GM21576 (cell line): ENCODE results near the gene HLCS.

ENCODE experiments used
- ATAC-seq: cut with Tn5 transposase; IDR thresholded peaks from one replicate; pipeline ENCODE4 v1.9.1; 2021; ENCODE audit warnings: mild to moderate bottlenecking, moderate library complexity; ENCODE audit not compliant: unreplicated experiment

HLCS gene

DNA sequence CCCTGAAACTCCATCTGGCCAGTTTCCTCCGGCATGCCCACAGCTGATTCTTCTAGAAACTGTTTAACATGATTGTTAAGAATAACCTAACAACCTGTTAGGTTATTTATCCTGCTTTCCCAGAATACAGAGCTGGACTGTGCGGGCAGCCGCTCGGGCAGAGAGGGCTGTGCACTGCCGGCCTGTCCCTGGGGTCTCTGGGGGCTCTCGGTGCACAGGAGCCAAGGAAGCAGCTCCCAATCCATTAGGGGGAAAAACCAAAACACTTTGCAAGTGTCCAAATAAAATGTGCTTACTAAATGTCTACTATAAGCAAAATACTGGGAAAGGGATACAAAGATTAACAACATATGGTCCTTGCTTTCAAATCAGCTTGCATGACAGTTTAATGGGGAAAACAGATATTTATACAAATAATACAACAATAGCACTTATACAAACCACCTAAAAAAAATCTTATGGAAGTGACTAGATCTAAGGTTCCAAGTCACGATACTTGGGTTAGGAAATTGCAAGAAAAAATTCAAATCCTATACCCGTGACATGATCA lies 50.7 kb downstream of the HLCS start:
- ATAC-seq = no peak

DNA sequence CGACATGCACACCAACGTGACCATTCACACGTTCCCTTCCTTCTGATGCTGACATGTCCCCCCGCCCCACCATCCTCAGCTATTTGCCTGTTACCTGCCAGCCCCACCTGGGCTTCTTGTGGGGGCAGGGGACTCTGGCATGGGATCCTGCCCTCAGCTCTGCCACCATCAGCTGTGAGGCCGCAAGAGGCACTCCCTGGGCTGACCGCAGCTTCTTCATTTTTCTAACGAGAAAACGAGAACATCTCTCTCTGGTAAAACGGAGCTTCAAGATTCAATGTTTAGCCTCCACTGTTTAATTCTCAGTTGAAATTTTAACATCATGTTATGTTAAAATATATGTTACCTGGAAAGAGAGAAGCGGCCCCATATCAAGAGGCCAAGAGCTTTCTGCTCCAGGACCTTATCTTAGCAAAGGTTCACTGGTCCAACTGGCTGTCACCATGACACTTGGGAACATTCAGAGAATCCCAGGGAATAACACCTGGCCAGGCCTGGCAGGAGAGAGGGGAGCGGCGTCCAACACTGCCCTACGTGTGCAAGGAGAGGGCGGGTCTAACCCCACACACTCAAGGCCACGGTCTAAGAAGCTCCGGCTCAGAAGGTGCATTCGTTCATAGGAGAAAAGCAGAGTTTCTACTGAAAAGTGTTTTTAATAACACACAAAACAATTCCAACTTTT lies 51.3 kb downstream of the HLCS start:
- ATAC-seq = no peak

DNA sequence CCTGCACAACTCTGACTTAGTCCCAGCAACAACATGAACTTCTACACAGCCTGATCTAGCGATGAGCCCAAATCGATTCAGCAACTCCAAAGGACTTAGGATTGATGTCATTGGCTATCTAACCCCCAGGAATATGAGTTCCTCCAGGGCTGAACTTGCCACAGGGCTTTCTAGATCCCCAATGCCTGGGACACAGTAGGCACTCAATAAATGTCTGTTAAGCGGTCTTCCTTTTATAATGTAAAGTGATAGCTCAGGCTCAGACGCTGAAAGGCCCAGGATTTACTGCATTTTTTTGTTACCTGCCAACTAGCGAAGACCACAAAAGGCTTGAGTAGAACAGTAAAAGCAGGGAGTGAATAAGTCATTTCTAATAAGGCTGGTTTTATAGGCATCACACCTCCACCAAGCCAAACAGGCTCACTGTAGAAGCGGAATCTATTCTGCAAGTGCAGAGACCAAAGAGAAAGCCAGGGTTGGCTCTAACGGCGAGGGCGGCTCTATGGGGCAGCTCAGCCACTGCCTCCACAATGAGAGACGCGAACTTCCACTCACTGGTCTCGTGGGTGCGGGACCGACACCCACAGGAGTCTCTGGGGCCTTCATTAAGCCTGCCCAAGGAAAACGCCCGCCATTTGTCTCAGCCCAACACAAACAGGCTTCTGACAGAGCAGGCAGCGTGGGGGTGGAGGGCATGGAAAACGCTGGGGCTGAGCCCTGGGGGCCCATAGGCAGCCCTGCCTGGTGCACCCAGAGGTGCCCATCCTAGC lies 52.0 kb downstream of the HLCS start:
- no peak for ATAC-seq

DNA sequence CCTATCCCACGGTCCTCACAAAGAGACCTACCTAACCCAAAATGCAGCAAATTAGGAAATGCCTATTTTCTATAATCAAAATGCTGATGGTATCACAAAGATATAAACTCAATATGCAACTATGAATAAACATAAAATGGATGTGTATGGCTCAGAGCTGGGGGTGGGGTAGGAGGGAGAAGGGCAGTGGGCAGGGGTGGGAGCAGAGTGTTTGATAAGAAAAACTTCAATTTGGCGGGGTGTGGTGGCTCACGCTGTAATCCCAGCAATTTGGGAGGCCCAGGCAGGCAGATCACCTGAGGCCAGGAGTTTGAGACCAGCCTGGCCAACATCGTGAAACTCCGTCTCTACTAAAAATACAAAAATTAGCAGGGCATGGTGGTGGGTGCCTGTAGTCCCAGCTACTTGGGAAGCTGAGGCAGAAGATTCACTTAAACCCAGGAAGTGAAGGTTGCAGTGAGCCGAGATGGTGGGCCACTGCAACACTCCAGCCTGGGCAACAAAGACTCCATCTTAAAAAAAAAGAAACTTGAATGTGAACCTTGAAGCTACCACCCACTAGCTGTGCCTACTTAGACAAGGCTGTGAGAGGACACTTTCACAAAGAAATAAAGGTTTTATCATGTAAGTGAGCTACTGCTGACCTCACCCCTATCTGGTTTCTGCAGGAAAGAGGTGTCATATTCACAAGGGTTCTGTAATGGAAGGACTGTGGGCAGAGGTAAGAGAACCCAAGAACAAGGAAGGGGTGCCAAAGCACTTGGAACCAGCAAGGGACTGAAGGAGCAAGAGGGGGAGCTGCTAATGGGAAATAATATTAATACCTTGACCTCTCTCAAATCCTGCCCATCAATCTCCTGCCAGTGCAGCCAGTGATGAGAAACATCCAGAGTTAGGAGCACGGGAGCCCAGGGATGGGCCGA lies 53.0 kb downstream of the HLCS start:
- ATAC-seq = no peak

DNA sequence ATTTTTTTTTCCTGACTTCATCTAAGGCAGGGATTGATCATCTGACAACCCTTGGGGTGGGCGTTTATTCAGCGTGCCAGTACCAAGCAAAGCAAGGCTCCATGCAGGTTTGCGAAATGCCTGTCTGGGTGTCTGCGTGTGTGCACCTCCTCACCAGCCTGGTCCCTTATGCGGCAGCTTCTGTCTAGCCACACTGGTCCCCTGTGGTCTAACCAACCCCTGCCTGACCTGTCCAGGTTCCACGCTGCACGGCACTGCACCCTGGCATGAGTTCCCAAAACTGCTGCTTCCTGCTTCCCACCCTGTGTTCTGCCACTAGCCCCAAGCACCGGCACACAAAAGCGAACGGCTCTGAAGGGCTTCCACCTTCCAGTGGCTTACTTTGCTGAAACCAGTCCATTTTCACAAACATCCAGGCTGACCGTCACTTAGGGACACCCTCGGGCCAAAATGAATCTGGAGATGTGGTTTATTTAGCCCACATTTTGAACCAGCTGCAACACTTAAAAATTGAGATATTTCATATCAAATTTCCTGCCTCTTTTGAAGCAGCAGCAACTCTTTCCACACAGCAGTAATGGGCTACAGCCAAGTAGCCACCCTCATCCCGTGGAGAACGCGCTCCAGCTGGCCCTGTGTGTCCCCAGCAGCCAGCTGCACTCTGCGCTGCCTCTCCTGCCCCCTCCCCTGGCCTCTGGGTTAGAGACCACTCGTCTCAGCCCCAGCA lies 55.7 kb downstream of the HLCS start:
- no peak for ATAC-seq

DNA sequence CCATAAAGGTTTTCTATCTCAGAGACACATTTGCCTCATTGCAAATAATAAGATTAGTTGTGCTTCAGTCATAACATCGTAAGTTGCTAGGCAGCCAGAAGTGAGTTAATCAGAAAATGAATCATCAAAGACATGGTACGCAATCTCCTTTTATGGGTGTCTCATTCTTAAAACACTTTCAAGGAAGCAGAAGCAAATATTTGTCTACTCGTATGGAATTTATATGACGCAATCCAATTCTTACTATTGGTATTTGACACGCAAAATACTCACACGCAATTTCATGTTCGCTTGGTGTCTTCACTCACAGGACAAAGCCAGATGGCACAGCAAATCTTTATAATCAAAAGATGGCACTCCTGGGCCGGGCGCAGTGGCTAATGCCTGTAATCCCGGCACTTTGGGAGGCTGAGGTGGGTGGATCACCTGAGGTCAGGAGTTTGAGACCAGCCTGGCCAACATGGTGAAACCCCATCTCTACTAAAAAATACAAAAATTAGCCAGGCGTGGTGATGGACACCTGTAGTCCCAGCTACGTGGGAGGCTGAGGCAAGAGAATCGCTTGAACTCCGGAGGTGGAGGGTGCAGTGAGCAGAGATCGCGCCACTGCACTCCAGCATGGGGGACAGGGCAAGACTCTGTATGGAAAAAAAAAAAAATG lies 56.4 kb downstream of the HLCS start:
- no peak for ATAC-seq

DNA sequence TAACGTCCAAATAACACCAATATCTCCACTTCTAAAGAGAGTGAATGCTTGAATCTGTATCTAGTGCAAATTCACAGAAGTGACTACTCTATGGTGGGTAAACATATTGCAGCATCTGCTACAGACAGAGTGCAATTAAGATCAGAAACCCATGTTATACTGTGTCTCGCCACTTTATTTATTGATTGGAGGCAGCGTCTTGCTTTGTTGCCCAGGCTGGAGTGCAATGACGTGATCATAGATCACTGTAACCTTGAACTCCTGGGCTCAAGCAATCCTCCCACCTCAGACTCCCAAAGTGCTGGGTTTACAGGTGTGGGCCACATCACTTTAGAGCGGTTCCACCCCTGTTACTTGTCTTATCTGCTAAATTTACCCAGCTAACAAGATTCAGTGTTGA lies 57.0 kb downstream of the HLCS start:
- no peak for ATAC-seq

DNA sequence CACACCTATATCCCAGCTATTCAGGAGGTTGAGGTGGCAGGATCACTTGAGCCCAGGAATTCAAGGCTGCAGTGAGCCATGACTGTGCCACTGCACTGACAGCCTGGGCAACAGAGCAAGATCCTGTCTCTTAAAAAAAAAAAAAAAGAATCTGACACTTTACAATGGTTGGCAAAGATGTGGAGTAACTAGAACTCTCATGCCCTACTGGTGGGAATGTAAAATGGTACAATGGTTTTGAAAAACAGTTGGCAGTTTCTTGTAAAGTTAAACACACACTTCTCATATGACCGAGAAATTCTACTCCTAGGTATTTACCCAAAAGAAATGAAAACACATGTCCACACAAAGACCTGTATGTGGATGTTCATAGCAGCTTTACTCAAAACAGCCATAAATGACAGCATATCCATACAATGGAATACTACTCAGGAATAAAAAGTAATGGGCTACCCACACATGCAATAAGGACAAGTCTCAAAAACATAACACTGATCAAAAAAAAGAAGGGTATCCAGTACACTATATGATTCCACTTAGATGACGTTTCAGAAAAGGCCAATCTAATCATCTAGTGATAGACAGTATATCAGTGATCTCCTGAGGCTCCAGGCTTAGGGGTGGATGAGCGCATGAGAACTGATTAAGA lies 58.1 kb downstream of the HLCS start:
- ATAC-seq = no peak

DNA sequence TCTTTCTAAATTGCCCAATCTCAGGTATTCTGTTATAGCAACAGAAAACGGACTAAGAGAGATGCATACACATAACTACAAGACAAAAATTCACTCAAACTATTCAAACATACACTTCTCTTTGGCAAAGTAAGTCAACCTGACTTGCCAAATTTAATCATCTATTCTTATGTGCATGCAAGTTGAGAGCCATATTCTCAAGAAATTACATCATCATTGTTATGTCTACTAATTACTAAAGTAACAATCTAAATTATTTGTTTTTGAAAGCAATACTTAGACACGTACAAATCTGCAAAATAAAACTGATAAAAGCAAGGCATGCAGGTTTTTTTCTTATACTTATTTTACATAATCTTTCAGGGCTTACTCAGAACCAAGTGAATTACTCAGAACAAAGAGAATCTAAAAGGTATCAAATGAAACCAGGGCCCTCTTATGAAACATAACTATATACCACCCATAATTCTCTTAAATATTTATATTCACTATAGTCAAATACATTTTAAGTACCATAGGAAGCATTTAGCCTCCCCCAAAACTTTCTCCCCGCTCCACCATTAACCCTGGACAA lies 62.3 kb downstream of the HLCS start:
- no peak for ATAC-seq

DNA sequence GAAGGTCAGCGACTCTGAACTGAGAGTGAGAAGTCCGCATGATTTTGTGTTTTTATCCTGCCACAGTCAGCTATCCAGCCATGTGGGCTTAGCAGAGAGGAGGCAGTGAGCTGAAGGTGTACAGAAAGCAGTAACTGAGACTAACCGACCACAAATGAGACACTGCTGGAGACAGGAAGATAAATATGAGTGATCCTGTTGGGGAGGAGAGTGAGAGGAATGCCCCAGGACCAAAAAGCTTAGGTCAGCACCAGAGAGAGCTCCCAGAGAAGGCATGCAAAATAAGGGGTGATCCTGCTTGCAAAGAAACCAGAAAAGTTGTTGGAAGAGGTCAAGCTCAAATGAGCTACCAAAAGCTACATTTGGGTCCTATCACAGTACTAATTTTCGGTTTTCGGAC lies 63.7 kb downstream of the HLCS start:
- no peak for ATAC-seq

DNA sequence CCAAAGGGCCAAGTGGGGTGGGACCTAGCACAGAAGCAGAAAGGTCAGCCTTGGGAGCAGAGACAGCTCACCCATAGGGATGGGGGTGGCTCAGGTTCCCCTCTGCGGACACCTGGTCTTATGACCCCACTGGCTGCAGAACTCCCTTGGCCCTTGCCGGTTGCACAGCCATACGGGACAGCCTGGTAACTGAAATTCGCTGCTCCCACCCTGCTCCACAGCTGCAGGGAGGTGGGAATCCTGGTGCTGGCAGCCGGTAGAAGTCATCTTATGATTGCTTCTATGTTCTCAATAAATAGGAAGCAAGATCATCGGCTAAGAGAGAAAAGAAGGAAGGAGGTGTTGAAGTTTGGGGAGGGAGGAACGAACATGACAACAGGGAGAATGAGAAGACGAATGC lies 64.1 kb downstream of the HLCS start:
- no peak for ATAC-seq

DNA sequence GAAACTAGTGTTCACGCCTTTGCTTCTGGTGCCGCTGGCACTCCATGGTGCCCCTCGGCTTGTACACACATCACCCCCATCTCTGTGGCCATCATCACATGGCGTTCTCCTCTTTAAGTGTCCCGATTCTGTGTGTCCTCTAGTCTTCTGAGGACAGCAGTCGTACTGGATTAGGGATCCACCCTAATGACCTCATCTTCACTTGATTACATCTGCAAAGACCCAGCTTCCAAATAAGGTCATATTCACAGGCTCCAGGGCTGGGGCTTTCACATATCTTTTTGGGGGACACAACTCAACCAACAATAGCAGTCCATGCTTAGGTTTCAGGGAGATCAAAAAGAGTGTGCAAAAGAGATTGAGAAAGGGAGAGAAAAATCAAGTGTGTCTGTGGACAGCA lies 64.9 kb downstream of the HLCS start:
- no peak for ATAC-seq

DNA sequence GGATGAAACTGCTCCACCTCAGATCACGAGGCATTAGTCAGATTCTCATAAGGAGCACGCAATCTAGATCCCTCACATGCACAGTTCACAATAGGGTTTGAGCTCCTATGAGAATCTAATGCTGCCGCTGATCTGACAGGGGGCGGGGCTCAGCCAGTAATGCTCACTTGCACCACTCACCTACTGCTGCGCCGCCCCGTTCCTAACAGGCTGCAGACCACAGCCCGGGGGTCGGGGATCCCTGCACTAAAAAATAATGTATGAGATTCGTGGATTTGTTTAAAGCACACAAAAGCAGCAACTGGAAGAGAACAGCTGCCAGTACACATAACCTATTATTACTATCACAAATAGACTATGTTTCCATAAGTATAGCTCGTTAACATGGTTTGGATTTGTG lies 72.9 kb downstream of the HLCS start:
- no peak for ATAC-seq

DNA sequence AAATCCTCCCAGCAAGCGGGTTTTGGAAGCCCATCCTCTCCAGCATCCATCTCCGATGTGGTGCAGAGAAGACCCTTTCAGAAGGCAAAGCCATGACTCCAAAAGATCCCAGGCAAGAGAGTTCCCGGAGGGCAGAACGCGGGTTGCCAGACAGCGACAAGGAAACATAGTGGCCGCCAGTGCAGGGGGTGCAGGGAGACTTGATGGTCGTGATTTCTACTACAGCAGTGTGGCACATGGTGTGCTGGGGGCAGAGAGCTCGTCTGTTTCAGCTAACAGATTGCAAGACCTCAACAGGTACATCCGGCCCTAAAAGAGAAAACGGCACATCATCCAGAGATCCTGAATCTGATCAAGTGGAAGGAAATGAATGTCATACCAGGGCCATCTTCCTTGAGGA lies 74.3 kb downstream of the HLCS start:
- ATAC-seq = no peak

DNA sequence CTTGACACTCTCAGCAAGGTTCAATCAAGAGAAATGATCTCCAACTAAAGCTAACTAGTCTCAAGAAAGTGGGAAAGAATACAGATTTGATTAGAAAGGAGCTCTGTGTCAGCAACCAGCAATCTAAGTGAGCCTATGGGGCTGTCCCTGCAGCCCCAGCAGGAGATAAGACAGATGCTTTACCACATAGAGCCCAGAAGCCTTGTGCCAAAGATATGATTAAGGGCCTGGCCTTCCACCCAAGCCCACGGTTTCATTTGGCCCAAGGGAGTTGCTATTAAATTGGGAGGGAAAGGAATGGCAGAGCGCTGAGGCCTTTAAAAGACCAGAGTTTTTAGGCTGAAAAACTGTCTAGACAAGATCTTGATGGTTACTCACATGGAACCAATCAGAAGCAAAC lies 74.8 kb downstream of the HLCS start:
- no peak for ATAC-seq

DNA sequence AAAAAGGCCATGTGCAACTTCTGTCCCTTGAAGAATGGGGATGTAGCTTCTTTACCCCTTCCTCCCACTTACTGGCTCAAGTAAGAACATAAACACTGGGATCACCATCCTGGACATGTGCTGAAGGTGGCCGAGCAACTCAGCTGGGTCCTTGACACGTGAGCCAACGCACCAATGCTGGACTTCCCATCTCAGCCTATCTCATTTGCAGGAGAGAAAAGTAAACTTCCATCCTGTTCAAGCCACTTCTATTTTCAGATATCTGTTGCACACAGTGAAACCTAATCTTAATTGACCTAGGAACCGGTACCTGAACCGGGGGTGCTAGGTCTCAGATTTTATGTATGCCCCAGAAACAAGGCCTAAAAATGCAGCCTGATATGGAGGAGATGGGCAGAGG lies 75.3 kb downstream of the HLCS start:
- ATAC-seq = no peak

DNA sequence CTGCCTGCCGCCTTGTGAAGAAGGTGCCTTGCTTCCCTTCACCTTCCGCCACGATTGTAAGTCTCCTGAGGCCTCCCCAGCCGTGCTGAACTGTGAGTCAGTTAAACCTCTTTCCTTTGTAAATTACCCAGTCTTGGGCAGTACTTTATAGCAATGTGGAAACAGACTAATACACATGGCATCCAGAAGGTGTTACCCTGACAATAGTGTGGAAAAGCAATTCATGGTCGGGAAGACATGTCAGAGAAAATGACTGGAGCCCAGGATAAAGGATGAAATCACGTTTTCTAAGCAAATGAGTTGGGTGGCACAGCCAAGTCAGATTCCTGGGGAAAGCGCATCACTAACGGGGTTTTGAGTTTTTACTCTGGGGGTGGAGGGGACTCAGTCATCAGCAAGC lies 76.4 kb downstream of the HLCS start:
- ATAC-seq = no peak

DNA sequence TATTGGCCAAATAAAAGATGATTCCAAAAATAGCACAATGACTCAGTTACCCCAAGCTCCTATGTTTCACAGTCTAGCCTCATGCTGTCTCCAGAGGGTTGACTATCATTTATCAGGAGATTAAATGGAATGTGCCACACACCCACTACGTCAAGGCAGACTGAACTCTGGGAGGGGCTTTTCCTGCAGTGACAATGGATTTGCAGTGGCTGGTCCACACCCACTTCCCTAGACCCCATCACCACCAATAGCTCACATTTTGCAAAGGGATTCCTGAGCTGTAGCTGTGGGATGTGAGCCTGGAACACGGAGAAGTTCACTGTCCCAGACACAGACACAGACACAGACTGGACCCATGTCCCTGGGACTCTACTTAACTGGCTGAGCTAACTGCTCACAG lies 77.1 kb downstream of the HLCS start:
- no peak for ATAC-seq

DNA sequence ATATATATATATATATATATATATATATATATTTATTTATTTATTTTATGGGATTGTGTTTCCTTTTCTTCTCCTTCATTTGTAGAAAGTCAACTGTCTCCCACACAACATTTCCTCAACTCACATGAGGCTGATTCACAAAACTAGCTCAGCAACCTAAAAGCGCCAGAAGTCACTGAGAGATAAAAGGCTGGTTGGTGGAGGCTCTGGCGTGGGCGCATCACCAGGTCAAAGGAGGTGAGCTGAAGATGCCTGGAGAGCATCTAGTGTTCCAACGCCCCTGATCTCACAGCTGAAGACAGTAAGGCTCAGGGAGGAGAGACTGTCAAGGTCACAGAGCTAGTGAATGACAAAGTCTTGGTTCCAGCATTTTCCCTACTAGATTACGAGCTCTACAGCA lies 78.0 kb downstream of the HLCS start:
- no peak for ATAC-seq
